Rectal smooth muscle tissue (tissue), 1 donor: Measurements from ENCODE around the gene FILIP1.

ENCODE experiments used
- H3K27ac ChIP-seq: one replicate; pipeline ENCODE4 v1.7.0; 2013; ENCODE audit warnings: low read depth, low read length, inconsistent platforms
- H3K27me3 ChIP-seq: one replicate; pipeline ENCODE4 v1.7.0; 2013; ENCODE audit warnings: low read length; ENCODE audit not compliant: control insufficient read depth, insufficient read depth
- H3K36me3 ChIP-seq: one replicate; pipeline ENCODE4 v1.7.0; 2013; ENCODE audit warnings: low read length; ENCODE audit not compliant: control insufficient read depth, insufficient read depth
- H3K4me1 ChIP-seq: one replicate; pipeline ENCODE4 v1.7.0; 2013; ENCODE audit warnings: low read length; ENCODE audit not compliant: control insufficient read depth, insufficient read depth
- H3K4me3 ChIP-seq: one replicate; pipeline ENCODE4 v1.7.0; 2013; ENCODE audit warnings: low read length
- H3K9ac ChIP-seq: one replicate; pipeline ENCODE4 v1.7.0; 2013; ENCODE audit warnings: low read length

The FILIP1 gene

DNA sequence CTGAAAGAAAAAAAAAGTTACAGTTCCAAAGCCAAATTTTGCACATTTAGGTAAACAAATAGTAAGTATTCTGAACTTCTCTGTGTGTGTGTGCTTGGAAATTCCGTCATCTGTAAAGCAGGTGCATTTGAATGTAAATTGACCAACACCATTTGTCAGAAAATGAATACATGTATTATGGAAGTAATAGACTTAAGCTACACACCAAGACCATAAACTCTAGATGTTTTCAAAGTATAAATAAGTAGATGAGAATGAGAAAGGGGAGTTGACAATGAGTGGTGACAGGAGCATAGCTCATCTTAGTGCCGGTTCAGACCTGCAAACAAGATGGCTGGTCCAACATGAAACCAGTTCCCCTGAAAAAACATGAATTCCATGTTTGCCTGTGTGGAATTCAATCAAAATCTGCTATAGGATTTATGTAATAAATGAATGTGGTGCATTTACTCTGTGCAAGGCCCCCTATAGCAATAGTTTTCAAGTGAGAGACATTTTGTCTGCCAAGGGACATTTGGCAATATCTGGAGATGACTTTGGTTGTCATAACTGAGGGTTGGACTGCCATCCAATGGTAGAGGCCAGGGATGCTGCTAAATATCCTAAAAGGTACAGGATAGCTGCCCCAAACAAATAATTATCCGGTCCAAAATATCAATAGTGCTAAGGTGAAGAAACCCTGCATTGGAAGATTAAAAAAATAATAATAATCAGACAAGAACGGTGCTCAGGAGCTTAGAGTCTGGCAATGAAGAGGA, 11.0 kb upstream of the FILIP1 start:
- Histone ChIP-seq H3K27me3 (no peaks in the 10 kb centered on the region), H3K27ac (no peak overlapping the region), H3K4me1 (no peaks in the 10 kb centered on the region), H3K9ac (no peak overlapping the region), H3K4me3 (no peak overlapping the region), H3K36me3 (no peaks in the 10 kb centered on the region)

- no peak overlapping the region for H3K4me3 ChIP-seq
- no peaks in the 10 kb centered on the region for H3K36me3 ChIP-seq
- H3K4me1 ChIP-seq: no peaks in the 10 kb centered on the region
- H3K9ac ChIP-seq: no peak overlapping the region
- no peak overlapping the region for H3K27ac ChIP-seq
- H3K27me3 ChIP-seq: no peaks in the 10 kb centered on the region
Measured at GRCh38 chr6:75503291-75503690, 9.7 kb upstream of the FILIP1 start.

DNA sequence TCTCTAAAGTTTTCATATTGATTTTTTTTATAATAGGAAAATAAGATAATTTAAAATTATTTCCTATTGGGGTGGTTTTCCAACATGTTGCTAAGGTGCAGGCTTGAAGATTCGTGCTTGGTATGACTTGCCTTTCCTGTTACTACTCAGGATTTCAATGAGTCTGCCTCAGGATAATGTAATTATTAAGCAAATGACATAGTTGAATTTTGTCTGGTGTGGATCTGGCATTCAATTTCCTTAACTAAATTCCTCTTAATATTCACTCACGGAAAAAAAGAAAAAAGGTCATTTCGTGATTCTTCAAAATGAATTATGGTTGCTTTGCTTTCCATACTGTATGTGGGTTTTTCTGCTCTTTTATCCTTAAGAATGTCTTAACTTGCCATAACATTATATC, 9.3 kb upstream of the FILIP1 start:
- Histone ChIP-seq H3K4me3 (no peak overlapping the region), H3K36me3 (no peaks in the 10 kb centered on the region), H3K27ac (no peak overlapping the region), H3K27me3 (no peaks in the 10 kb centered on the region), H3K9ac (no peak overlapping the region), H3K4me1 (no peaks in the 10 kb centered on the region)

- no peaks in the 10 kb centered on the region for H3K4me1 ChIP-seq
- no peak overlapping the region for H3K4me3 ChIP-seq
- H3K27ac ChIP-seq: no peak overlapping the region
- no peaks in the 10 kb centered on the region for H3K27me3 ChIP-seq
- H3K36me3 ChIP-seq: no peaks in the 10 kb centered on the region
- no peak overlapping the region for H3K9ac ChIP-seq
Measured at GRCh38 chr6:75501756-75502155, 8.2 kb upstream of the FILIP1 start.

DNA sequence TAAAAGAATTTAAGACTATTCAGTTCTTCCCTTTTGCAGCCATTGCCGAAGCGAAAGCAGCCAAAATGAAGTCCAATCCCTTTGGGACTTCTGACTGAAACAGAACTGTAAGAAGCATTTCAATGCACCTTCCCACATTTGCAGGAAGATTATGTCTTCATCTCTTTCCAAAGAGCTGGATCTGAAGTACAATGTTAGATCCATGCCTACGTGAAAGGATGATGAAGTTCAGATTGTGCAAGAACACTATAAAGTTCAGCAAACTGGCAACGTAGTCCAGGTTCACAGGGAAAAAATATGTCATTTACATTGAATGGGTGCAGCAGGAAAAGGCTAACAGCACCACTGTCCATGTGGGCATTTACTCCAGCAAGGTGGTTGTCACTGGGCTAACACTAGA, 6.0 kb upstream of the FILIP1 start:
- H3K4me1 ChIP-seq: no peaks in the 10 kb centered on the region
- H3K27ac ChIP-seq: no peak overlapping the region
- H3K4me3 ChIP-seq: no peak overlapping the region

DNA sequence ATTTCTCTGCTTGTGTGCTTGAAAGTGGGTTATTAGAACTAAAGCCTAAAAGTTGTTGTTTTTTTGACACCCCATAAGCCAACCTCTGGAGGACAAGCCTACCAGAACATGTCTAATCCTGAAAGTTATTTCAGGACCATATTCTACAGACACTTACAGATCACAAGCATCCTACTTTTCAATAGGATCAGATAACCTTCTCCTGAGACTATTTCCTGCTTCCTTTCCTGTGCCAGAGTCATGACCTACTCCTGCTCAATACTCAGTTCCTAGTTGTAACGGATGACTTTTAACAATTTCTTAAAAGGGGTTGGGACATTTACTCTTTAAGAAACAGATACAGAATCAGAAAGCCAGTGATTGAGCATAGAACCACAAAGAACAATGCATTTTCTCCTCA, 5.3 kb upstream of the FILIP1 start:
- peaks cover 4% of the 10 kb centered on the region for H3K4me1 ChIP-seq
- H3K9ac ChIP-seq: no peak overlapping the region
- no peaks in the 10 kb centered on the region for H3K27me3 ChIP-seq
- H3K27ac ChIP-seq: no peak overlapping the region
- H3K36me3 ChIP-seq: no peaks in the 10 kb centered on the region
- H3K4me3 ChIP-seq: no peak overlapping the region

More for the DNA sequence above, 6.0 kb upstream of the FILIP1 start:
- Histone ChIP-seq H3K36me3 (no peaks in the 10 kb centered on the region), H3K27me3 (no peaks in the 10 kb centered on the region), H3K9ac (no peak overlapping the region)

DNA sequence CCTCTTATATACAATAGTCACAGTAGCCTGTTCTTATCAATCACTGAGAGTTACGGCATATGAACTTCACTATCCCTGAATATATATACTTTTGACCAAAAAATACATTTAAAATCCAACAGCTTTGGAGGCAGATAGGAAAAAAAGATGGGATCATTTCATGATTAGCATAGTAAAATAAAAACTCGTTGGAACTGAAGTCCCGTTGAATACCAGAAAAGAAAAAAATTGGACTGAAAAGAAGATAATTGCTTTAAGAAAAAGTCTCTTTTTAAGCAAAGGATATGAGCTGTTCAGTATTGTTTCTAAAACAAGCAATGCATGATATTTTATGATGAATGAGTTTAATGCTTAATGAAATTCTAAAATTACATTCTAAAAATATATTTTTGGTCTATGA, 4.4 kb upstream of the FILIP1 start:
- Histone ChIP-seq H3K4me3 (no peak overlapping the region), H3K9ac (no peak overlapping the region), H3K4me1 (peaks cover 4% of the 10 kb centered on the region), H3K27me3 (no peaks in the 10 kb centered on the region), H3K27ac (no peak overlapping the region), H3K36me3 (no peaks in the 10 kb centered on the region)

DNA sequence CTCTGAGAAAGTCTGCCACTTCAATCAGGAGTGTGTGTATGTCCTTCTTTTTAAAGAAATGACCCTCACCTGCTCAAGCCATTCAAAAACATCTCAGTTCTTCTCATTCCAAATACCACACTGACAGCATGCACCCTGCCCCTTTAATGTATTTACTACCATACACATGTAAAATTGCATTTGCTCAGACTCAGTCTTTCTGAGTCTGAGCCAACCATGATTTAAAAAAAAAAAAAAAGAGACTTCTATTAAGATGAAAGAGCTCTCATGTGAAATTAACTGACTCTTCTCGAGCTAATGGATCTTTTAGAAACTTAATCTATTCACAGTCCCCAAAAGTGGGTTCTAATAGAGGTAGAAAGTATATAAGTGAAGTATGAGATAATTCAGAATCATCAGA, 1.4 kb upstream of the FILIP1 start:
- H3K36me3 ChIP-seq: no peaks in the 10 kb centered on the region
- H3K4me1 ChIP-seq: peaks cover 4% of the 10 kb centered on the region
- H3K9ac ChIP-seq: no peak overlapping the region
- H3K4me3 ChIP-seq: no peak overlapping the region
- H3K27ac ChIP-seq: no peak overlapping the region
- no peaks in the 10 kb centered on the region for H3K27me3 ChIP-seq

- Histone ChIP-seq H3K27me3 (no peaks in the 10 kb centered on the region), H3K4me3 (no peak overlapping the region), H3K27ac (peak overlapping the region; percentile 94), H3K36me3 (no peaks in the 10 kb centered on the region), H3K4me1 (peaks cover 4% of the 10 kb centered on the region), H3K9ac (no peak overlapping the region)
Measured at GRCh38 chr6:75494290-75494689, 690 bp upstream of the FILIP1 start.

GRCh38 chr6:75492386-75493153, 1.0 kb downstream of the FILIP1 start:
- Histone ChIP-seq H3K4me3 (peak overlapping the region; percentile 41), H3K27me3 (no peaks in the 10 kb centered on the region), H3K27ac (peak overlapping the region; percentile 94), H3K4me1 (peaks cover 6% of the 10 kb centered on the region), H3K36me3 (no peaks in the 10 kb centered on the region), H3K9ac (no peak overlapping the region)

GRCh38 chr6:75491291-75491690, 2.3 kb downstream of the FILIP1 start:
- Histone ChIP-seq H3K36me3 (no peaks in the 10 kb centered on the region), H3K9ac (no peak overlapping the region), H3K27me3 (no peaks in the 10 kb centered on the region), H3K4me1 (peaks cover 13% of the 10 kb centered on the region), H3K4me3 (peak overlapping the region; percentile 71), H3K27ac (peak overlapping the region; percentile 75)

DNA sequence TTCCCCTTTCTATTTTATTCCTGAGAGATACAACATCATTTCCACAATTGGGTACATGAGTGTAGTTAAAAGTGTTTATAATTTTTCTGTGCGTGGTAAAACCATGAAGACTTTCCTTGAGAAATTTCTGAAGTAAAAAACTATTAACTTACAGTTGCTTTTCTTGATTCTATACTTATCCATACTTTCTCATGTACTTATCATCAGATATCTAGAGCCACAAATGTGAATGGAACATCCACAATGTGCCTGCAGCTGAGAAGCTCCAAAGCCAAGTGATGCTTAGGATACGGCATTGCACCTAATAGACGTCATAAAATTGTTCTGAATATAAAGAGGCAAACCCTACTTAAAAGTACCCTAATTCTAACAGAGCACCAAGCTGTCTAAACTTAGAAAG, 2.9 kb downstream of the FILIP1 start:
- peaks cover 13% of the 10 kb centered on the region for H3K4me1 ChIP-seq
- H3K27ac ChIP-seq: peak overlapping the region; percentile 75
- H3K27me3 ChIP-seq: no peaks in the 10 kb centered on the region
- no peaks in the 10 kb centered on the region for H3K36me3 ChIP-seq
- peak overlapping the region; percentile 71 for H3K4me3 ChIP-seq
- no peak overlapping the region for H3K9ac ChIP-seq

- peaks cover 10% of the 10 kb centered on the region for H3K4me1 ChIP-seq
- peak overlapping the region; percentile 75 for H3K27ac ChIP-seq
- H3K36me3 ChIP-seq: no peaks in the 10 kb centered on the region
- peak overlapping the region; percentile 31 for H3K4me3 ChIP-seq
- no peak overlapping the region for H3K9ac ChIP-seq
- no peaks in the 10 kb centered on the region for H3K27me3 ChIP-seq
Measured at GRCh38 chr6:75489025-75489424, 4.6 kb downstream of the FILIP1 start.
